OCI-M2 (cell line): Measurements from ENCODE around the gene GFOD1.

Source experiments
- DNase-seq: peaks from one replicate; lab custom pipeline; 2025; ENCODE audit not compliant: unreplicated experiment; lab: John Stamatoyannopoulos, UW

GFOD1 gene

DNA sequence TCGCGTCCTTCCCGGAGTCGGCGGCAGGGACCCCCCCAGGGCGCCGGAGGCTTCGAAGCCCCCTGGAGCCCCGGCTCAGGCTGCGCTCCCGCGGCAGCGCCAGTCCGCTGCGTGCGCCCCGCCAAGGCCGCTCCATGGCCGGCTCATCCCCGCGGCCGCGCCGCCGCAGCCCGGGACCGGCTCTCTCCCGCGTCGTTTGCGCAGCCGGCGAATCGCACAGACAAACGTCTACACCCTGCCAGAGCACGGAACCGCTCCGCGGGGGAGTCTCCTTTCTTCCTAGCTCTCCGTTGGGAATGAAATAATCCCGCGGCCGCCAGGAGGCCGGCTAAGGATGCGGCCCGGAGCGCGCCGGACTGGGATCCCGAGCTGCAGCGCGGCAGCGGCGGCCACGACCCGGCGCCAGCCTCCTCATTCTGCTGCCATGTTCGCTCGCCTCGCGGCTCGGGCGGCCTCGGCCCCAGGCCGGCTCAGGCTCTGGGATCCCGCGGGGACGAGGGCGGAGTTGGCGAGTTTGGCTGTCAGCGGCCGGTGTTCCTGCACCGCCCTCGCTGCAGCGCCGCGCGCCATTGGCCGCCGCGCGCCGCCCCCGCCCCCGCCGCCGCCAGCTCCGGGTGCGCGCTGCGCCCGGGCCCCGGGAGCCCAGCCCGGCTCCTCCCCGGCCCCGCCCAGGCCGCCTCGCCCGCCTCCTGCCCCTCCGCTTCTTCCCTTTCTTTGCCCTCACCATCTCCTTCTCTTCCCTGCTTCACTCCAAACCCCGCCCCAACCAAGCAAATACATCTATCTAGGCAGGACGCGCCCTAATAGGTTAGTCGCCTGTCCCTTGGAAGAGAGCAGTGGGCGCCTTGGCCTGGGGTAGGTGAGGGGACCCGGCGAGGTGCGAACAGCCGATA is at the start of gene GFOD1:
GFOD1 (minus strand) TSS at position 479 of the 893 bp plus-strand sequence. CDS start 710 bp downstream, outside the sequence.
- no peak for DNase-seq

DNA sequence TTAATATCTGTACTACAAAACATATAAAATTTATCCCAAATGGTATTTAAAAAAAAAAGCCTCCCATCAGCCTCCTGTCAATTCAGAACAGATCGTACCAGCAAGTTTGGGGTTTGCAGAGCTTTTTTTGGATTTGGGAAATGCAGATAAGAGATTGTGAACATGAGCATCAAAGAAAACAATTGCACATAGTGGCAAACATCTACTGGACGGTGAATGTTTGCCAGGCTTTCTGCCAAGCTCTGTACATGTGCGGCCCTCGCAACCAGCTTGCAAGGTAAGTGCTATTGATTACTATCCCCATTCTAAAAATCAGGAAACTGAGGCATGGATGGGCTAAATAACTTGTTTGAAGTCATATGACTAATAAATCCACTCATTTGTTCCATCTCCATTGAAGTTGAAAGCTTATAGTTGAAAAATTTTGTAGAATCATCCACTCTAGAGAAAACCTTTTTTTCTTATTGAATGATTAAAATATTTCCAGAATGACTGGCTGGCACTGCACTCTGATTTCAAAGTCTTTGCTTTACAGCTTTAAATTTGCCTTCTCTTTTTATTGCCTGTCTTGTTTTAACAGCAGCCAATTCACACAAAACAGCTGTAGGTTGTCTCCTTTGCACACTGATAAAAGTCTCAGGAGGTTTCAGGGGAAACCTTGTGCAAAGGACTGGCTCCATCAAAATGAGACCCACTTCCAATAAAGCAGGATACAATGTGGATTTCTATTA is 49.6 kb upstream of the GFOD1 start:
- DNase-seq: no peak

- no peak for DNase-seq
Observed at GRCh38 chr6:13535306-13535705, 47.9 kb upstream of the GFOD1 start.

GRCh38 chr6:13534536-13534935 is 47.1 kb upstream of the GFOD1 start:
- no peak for DNase-seq

DNA sequence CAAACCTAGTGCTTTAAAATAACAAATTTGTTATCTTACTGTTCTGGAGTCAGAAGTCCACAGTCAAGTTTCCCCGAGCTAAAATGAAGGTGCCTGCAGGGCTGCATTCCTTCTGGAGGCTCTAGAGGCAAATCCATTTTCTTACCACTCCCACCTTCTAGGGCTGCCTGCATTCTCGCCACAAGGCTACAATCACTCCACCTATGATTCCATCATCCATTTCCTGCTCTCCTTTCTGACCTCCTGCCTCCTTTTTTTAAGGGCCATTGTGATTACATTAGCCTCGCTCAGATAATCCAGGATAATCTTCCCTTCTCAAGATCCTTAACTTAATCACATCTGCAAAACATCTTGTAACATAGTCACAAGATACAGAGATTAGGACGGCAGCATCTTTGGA is 44.6 kb upstream of the GFOD1 start:
- no peak for DNase-seq

DNA sequence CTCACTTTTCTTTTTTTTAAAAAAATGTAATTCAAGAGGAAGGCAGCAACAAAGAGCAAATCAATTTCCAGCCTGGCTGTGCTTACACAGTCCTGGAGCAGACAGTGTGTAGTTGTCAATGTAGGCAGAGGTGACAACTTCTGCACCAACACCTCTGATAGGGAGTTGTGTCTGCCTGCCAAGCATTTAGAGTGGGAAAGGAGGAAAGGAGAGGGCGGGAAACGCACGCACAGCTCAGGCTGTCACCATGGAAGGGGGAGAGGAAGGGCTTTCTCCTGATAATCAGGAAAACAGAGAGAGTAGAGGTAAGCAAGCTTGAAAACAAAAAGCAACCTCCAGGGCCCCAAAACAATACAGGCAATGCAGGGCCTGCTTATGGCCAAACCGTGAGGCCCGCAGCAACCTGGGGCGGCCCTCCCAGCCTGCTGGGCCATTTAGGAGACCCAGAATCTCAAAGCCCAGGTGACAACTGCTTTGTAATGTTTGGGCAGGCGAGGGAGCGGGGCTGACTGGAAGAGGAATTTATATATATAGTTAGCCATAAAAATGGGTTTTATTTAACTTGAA is 41.5 kb upstream of the GFOD1 start:
- DNase-seq: no peak

DNA sequence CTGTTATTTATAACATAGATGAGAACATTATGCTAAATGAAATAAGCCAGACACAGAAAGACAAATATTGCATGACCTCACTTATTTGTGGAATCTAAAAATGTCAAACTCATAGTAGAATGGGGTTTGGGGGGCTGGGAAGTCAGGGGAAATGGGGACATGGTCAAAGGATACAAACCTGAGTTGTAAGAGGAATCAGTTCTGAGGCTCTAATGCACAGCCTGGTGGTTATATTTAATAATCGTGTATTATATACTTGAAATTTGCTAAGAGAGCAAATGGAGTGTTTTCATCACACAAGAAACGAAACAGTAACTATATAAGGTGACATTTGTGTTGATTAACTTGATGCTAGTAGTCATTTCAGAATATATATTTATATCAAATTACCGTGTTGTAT is 40.8 kb upstream of the GFOD1 start:
- no peak for DNase-seq

- no peak for DNase-seq
Observed at GRCh38 chr6:13527671-13528056, 40.3 kb upstream of the GFOD1 start.

DNA sequence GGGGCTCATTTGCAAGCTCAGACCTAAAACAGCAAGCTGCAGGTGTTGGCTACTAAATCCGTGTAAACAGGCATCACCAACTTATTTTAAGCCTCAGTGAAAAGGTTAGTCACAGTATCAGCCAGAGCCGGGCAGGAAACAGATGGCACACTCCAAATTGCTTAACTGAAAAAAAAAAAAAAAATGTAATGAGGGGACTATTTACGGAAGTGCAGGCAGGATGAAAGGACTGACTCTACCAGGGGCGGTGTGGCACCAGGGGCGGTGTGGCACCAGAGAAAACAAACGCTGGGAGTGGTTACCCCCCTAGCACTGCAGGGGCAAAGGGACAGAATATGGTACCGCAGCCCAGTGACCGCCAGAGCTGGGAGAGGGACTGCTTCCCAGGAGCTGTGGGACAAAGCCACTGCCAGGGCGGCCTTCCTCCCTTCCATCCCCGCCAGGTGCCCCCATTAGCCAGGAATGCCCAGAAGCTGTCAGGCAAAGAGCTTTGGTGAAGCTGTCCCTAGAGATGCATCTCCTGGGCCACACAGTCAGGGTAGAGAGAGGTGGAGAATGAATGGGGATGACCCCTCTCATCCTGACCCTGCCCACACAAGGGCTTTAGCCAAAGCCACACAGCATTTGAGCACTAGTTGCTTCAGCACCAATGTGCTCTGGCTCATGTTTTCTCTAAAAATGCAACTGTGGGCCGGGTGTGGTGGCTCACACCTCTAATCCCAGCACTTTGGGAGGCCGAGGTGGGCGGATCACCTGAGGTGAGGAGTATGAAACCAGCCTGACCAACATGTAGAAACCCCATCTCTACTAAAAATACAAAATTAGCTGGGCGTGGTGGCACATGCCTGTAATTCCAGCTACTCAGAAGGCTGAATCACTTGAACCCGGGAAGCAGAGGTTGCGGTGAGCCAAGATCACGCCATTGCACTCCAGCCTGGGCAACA is 39.6 kb upstream of the GFOD1 start:
- no peak for DNase-seq

GRCh38 chr6:13526357-13526726 is 38.9 kb upstream of the GFOD1 start:
- DNase-seq: no peak

DNA sequence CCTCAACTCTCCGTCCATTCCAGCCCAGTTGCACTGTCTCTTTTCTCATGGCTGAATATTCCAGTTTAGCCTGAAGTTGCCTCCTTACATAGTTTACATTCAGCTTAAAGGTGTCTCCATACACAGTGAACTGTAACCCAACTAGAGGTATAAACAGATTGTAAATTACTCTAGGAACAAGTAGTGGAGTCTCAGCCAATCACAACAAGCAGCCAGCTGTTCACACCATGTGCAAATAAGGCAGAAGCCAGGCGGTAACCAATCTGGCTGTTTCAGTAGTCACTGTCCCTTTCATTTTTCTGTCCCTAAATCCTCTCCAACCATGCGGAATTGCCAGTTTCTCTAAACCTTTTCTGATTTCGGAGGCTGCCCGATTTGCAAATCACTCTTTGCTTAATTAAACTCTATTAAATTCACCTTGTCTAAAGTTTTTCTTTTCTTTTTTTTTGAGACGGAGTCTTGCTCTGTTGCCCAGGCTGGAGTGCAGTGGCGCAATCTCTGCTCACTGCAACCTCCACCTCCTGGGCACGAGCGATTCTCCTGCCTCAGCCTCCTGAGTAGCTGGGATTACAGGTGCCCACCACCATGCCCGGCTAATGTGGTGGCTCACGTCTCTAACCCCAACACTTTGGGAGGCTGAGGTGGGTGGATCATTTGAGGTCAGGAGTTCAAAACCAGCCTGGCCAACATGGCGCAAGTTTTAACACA is 37.6 kb upstream of the GFOD1 start:
- no peak for DNase-seq

DNA sequence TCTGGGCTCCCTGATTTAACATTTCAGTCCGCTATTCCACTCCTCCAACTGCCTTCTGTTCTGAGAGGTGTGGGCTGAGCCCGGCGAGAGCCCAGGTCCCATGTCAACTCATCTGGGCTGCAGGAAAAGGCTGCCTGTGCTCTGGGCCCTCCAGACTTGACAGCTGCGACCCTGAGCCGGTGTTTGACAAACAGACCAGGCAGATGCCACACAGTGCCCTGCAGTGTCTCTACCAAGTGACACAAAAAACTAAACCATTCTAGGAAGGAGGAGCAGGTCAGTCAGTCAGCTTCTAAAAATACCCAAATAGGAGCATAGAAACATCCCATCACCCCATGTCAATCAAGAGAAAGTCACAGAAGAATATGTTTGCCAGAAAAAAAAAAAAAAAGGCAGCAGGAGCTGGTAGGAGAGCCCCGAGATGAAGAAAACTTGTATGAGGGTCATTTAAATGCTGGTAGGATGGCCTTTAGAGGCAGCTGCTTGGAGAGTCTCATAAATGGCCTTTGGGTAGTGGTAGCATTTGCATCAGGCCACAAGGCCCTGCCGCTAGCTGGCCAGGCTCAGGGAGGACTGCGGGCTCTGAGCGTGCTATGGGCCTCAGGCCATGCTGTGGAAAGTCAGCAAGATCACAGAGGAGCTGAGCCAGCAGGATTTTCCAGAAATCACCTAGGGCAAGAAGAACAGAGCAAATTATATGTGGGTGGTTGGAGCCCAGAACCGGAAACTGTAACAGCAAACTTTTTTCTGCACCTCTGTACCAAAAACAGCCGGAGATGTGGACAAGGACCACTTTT is 36.6 kb upstream of the GFOD1 start:
- no peak for DNase-seq

DNA sequence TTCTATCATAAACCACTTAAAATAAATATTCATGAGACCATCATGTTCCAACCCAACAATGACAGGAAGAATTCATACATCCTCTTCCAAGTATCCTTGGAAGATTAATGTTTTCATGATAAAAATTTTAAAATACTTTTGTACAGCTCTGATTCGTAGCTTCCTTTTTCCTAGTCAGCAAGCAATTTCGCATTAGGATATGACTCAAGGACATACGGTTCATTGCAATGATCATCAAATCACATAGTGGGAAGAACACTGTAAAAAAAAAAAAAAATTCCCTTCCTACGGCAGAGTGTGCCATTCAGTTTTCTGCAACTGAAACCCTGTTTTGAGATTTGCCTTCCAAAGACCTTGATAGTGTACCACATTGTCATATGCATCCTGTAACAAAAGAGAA is 35.3 kb upstream of the GFOD1 start:
- DNase-seq: no peak

DNA sequence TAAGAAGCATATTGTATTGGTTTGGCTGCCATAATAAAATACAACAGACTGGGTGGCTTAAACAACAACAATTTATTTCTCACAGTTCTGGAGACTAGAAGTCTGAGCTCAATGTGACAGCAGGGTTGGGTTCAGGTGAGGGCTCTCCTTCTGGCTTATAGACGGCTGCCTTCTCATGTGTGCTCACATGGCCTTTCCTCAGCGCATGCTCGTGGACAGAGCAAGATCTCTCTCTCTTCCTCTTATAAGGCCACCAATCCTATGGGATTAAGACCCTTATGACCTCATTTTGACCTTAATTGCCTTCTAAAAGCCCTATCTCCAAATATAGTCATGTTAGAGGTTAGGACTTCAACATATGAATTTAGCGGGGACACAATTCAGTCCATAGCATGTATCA is 32.4 kb upstream of the GFOD1 start:
- no peak for DNase-seq

GRCh38 chr6:13517116-13517515 is 29.7 kb upstream of the GFOD1 start:
- DNase-seq: no peak

GRCh38 chr6:13515912-13516311 is 28.5 kb upstream of the GFOD1 start:
- DNase-seq: no peak

DNA sequence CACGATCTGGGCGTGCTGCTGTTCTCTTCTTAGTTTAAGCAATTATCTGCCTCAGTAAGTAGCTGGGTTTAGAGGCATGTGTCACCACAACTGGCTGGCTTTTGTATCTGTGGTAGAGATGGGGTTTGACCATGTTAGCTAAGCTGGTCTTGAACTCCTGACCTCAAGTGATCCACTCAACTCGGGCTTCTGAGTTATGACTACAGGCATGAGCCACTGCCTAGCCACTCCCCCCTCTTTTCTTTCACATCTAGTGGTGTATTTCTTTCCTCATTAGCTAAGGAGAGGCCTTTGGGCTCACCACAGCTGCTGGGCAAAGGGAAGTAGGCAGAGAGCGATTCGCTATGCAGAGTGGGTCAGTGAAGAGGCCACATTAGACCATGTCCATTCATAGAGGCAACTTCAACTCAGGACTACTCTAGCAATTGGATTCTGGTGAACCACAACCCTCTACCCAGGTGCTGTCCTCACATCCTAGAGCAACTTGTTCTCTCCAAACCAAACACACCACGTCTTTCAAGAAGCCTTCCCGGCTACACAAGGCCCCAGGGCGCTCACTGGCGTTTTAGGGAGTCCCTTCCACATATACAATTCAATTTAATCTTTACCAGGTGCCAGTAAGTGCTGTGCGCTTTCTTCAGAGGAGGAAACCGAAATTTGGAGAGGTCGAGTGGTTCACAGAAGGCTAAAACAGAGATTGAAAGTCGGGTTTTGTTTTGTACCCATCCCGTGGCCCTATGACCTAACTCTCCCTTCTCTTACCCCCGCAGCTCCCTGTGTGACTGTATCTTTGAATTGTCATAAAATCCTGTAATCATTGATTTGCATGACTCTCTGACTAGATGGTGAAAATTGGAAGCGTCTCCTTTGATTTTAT is 26.5 kb upstream of the GFOD1 start:
- no peak for DNase-seq

- no peak for DNase-seq
Observed at GRCh38 chr6:13512900-13513299, 25.5 kb upstream of the GFOD1 start.
